DOHH2 (cell line): ENCODE measurements around the gene NBAS.

ENCODE experiments used
- H3F3A ChIP-seq: fragments of 200-600 bp; sonication (generic), shearing (Covaris generic); 2 replicates; pipeline ENCODE4 v1.6.0; 2016; ENCODE audit warnings: antibody characterized with exemption, mild to moderate bottlenecking; ENCODE audit not compliant: control insufficient read depth, insufficient read depth
- H3K27ac ChIP-seq: fragments of 200-600 bp; sonication (generic); 2 replicates; pipeline ENCODE4 v1.5.1; 2014; ENCODE audit warnings: low read depth, mild to moderate bottlenecking, low read length, moderate library complexity
- H3K27me3 ChIP-seq: fragments of 200-600 bp; sonication (generic); 2 replicates; pipeline ENCODE4 v1.6.1; 2014; ENCODE audit warnings: mild to moderate bottlenecking, low read length, mixed read lengths; ENCODE audit not compliant: control insufficient read depth
- H3K36me3 ChIP-seq: fragments of 200-600 bp; sonication (generic); 2 replicates; pipeline ENCODE4 v1.6.1; 2014; ENCODE audit warnings: mild to moderate bottlenecking, low read length, moderate library complexity, mixed read lengths; ENCODE audit not compliant: control insufficient read depth
- H3K4me1 ChIP-seq: fragments of 200-600 bp; sonication (generic); 2 replicates; pipeline ENCODE4 v1.6.1; 2014; ENCODE audit warnings: mild to moderate bottlenecking, low read length, mixed read lengths; ENCODE audit not compliant: control insufficient read depth
- H3K4me2 ChIP-seq: fragments of 200-600 bp; sonication (generic); 2 replicates; pipeline ENCODE4 v1.6.0; 2014; ENCODE audit warnings: mild to moderate bottlenecking, low read length, moderate library complexity
- H3K4me3 ChIP-seq: fragments of 200-600 bp; sonication (generic); 2 replicates; pipeline ENCODE4 v1.5.1; 2014; ENCODE audit warnings: mild to moderate bottlenecking, low read length, mixed read lengths
- H3K79me2 ChIP-seq: fragments of 200-600 bp; sonication (generic); 2 replicates; pipeline ENCODE4 v1.6.1; 2014; ENCODE audit warnings: mild to moderate bottlenecking, low read length, mixed read lengths; ENCODE audit not compliant: control insufficient read depth
- H3K9me2 ChIP-seq: fragments of 200-600 bp; sonication (generic); replicated peaks from 2 replicates; pipeline ENCODE4 v1.6.1; 2014; ENCODE audit warnings: mild to moderate bottlenecking, low read length, mixed read lengths; ENCODE audit not compliant: control insufficient read depth
- H3K9me3 ChIP-seq: fragments of 200-600 bp; sonication (generic); 2 replicates; pipeline ENCODE4 v1.6.1; 2014; ENCODE audit warnings: antibody characterized with exemption, low read length, mixed read lengths; ENCODE audit not compliant: control insufficient read depth, insufficient read depth
- H4K20me1 ChIP-seq: fragments of 200-600 bp; sonication (generic); 2 replicates; pipeline ENCODE4 v1.6.0; 2014; ENCODE audit warnings: low read depth, mild to moderate bottlenecking, antibody characterized with exemption, low read length, moderate library complexity; ENCODE audit not compliant: control insufficient read depth, insufficient read depth
- CTCF ChIP-seq: fragments of 200-600 bp; sonication (generic); IDR thresholded peaks from one replicate; pipeline ENCODE4 v1.5.1; 2014; ENCODE audit warnings: antibody characterized with exemption, mild to moderate bottlenecking, low read depth, low read length; ENCODE audit not compliant: poor library complexity, severe bottlenecking
- EZH2phosphoT487 ChIP-seq: fragments of 200-600 bp; sonication (generic); IDR thresholded peaks from 2 replicates; pipeline ENCODE4 v1.6.1; 2017; ENCODE audit warnings: borderline replicate concordance, mild to moderate bottlenecking, antibody characterized with exemption, low read length, moderate library complexity, mixed read lengths

The NBAS gene

GRCh38 chr2:15265889-15266288 lies 295.2 kb downstream of the NBAS start:
- no peaks in the 10 kb centered on the region for H3K9me3 ChIP-seq
- no peaks in the 10 kb centered on the region for H3K4me1 ChIP-seq
- H3K9me2 ChIP-seq: no peaks in the 10 kb centered on the region
- H4K20me1 ChIP-seq: no peaks in the 10 kb centered on the region
- no peak overlapping the region for H3K4me3 ChIP-seq
- no peaks in the 10 kb centered on the region for H3K36me3 ChIP-seq
- no peak overlapping the region for H3K27ac ChIP-seq
- H3K4me2 ChIP-seq: no peak overlapping the region
- no peaks in the 10 kb centered on the region for H3F3A ChIP-seq
- H3K27me3 ChIP-seq: no peaks in the 10 kb centered on the region
- TF ChIP-seq EZH2phosphoT487 (no peak), CTCF (no peak)
- no peaks in the 10 kb centered on the region for H3K79me2 ChIP-seq

- no peaks in the 10 kb centered on the region for H3K4me1 ChIP-seq
- no peaks in the 10 kb centered on the region for H3K79me2 ChIP-seq
- H3K36me3 ChIP-seq: no peaks in the 10 kb centered on the region
- no peak overlapping the region for H3K4me2 ChIP-seq
- H3F3A ChIP-seq: no peaks in the 10 kb centered on the region
- no peaks in the 10 kb centered on the region for H3K9me2 ChIP-seq
- H3K27me3 ChIP-seq: no peaks in the 10 kb centered on the region
- H3K4me3 ChIP-seq: no peak overlapping the region
- H3K9me3 ChIP-seq: peaks cover 5% of the 10 kb centered on the region; the same call in 1 of the 2 replicates
- TF ChIP-seq CTCF: no peak
- H4K20me1 ChIP-seq: no peaks in the 10 kb centered on the region
- no peak overlapping the region for H3K27ac ChIP-seq
Observed at GRCh38 chr2:15263976-15264685, 297.0 kb downstream of the NBAS start.

- Histone ChIP-seq H3K4me3 (no peak overlapping the region), H3K27me3 (no peaks in the 10 kb centered on the region)
Observed at GRCh38 chr2:15262792-15263191, 298.3 kb downstream of the NBAS start.

More at GRCh38 chr2:15262792-15263191, 298.3 kb downstream of the NBAS start:
- no peaks in the 10 kb centered on the region for H3K36me3 ChIP-seq
- TF ChIP-seq CTCF (no peak), EZH2phosphoT487 (no peak)
- H3F3A ChIP-seq: no peaks in the 10 kb centered on the region
- no peaks in the 10 kb centered on the region for H3K4me1 ChIP-seq
- no peak overlapping the region for H3K27ac ChIP-seq
- H3K9me2 ChIP-seq: no peaks in the 10 kb centered on the region
- H3K4me2 ChIP-seq: no peak overlapping the region
- H4K20me1 ChIP-seq: no peaks in the 10 kb centered on the region
- H3K9me3 ChIP-seq: peaks cover 6% of the 10 kb centered on the region; the same call in 1 of the 2 replicates
- H3K79me2 ChIP-seq: no peaks in the 10 kb centered on the region
